AG04450 (cell line): ENCODE data around the gene IRX2. TPM values are rescaled to one million over a fixed set of nuclear protein-coding genes. Genes with fewer than 3 reads are reported as not detected.

Experiments
- CTCF ChIA-PET: fragments of 300-600, 350-600 bp; formaldehyde crosslinking; extraction: SDS; loops from one replicate; lab custom pipeline; 2022; ENCODE audit warnings: antibody characterized with exemption, inconsistent platforms; lab: Charles Lee
- POLR2A ChIA-PET: fragments of 350-600 bp; formaldehyde crosslinking; extraction: SDS; loops from one replicate; lab custom pipeline; 2021; ENCODE audit warnings: antibody characterized with exemption, inconsistent platforms; lab: Yijun Ruan, JAX
- DNase-seq: peaks from one replicate; pipeline ENCODE4 v3.0.0-alpha.2; 2011; ENCODE audit warnings: low read depth, low spot score
- H3K27ac ChIP-seq: one replicate; pipeline ENCODE4 v1.5.1; 2012; ENCODE audit warnings: low read depth, low read length, control low read depth
- H3K27me3 ChIP-seq: one replicate; pipeline ENCODE4 v1.6.0; 2012; ENCODE audit warnings: low read length; ENCODE audit not compliant: control insufficient read depth, insufficient read depth
- H3K4me3 ChIP-seq: 2 replicates; pipeline ENCODE4 v1.5.1; 2011; ENCODE audit warnings: mild to moderate bottlenecking, low read depth, low read length, control low read depth
- H3K9me3 ChIP-seq: 2 replicates; pipeline ENCODE4 v1.5.1; 2012; ENCODE audit warnings: low read length; ENCODE audit not compliant: control insufficient read depth, insufficient read depth
- polyA plus RNA-seq: library from polyadenylated mRNA; depleted of rRNA; stranded (reverse); fragments of >200 nt; gene quantifications from 2 replicates; pipeline ENCODE4 v1.2.3, GENCODE V29; 2011
- TF ChIP-seq, protein P1 (sequence below): IDR thresholded peaks from 2 replicates; pipeline ENCODE4 v1.5.1; 2011; ENCODE audit warnings: low read depth, low read length, control low read depth, inconsistent platforms

Gene IRX2
- polyA plus RNA-seq, 1 experiment: not detected

- DNase-seq: no peak
- Histone ChIP-seq H3K27me3 (no peaks in the 10 kb centered on the region), H3K4me3 (no peak overlapping the region), H3K27ac (no peak overlapping the region), H3K9me3 (peaks cover 15% of the 10 kb centered on the region)
- CTCF ChIA-PET: no interaction called here
- TF ChIP-seq, protein P1, sequence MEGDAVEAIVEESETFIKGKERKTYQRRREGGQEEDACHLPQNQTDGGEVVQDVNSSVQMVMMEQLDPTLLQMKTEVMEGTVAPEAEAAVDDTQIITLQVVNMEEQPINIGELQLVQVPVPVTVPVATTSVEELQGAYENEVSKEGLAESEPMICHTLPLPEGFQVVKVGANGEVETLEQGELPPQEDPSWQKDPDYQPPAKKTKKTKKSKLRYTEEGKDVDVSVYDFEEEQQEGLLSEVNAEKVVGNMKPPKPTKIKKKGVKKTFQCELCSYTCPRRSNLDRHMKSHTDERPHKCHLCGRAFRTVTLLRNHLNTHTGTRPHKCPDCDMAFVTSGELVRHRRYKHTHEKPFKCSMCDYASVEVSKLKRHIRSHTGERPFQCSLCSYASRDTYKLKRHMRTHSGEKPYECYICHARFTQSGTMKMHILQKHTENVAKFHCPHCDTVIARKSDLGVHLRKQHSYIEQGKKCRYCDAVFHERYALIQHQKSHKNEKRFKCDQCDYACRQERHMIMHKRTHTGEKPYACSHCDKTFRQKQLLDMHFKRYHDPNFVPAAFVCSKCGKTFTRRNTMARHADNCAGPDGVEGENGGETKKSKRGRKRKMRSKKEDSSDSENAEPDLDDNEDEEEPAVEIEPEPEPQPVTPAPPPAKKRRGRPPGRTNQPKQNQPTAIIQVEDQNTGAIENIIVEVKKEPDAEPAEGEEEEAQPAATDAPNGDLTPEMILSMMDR: no peak
- POLR2A ChIA-PET: no interaction called here
Observed at GRCh38 chr5:2732004-2732403, 19.5 kb downstream of the IRX2 start.

GRCh38 chr5:2729189-2729588 lies 22.3 kb downstream of the IRX2 start:
- H3K9me3 ChIP-seq: peaks cover 34% of the 10 kb centered on the region
- no peak overlapping the region for H3K4me3 ChIP-seq
- no peak for DNase-seq
- TF ChIP-seq, protein P1: no peak
- no peak overlapping the region for H3K27ac ChIP-seq
- ChIA-PET CTCF (no interaction called here), POLR2A (no interaction called here)
- H3K27me3 ChIP-seq: no peaks in the 10 kb centered on the region

DNA sequence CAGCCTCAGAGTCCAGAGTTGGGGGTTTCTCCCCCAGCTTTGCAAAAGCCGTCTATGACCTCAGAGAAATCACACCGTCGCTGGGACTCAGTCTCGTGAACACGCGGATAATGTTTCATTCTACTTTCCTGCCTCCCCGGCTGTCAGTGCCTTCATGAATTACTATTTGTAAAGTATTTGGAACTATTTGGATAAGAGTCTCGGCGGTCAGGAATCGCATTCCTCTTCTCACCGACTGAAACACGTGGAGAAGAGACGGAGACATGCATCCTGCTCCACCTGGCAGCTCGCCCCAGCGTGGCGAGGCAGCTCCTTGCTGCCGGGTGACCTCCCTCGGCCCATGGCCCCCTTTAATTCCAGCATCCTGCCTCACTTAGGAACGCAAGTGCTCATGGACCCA lies 23.9 kb downstream of the IRX2 start:
- Histone ChIP-seq H3K9me3 (peaks cover 49% of the 10 kb centered on the region), H3K27ac (no peak overlapping the region), H3K27me3 (no peaks in the 10 kb centered on the region), H3K4me3 (no peak overlapping the region)
- TF ChIP-seq, protein P1: no peak
- no peak for DNase-seq
- ChIA-PET POLR2A (no interaction called here), CTCF (no interaction called here)

GRCh38 chr5:2725980-2726765 lies 25.3 kb downstream of the IRX2 start:
- H3K4me3 ChIP-seq: no peak overlapping the region
- no peaks in the 10 kb centered on the region for H3K27me3 ChIP-seq
- peaks cover 55% of the 10 kb centered on the region for H3K9me3 ChIP-seq
- ChIA-PET POLR2A (no interaction called here), CTCF (no interaction called here)
- TF ChIP-seq, protein P1: no peak
- no peak overlapping the region for H3K27ac ChIP-seq
- DNase-seq: no peak

GRCh38 chr5:2724831-2725230 lies 26.6 kb downstream of the IRX2 start:
- DNase-seq: no peak
- Histone ChIP-seq H3K27ac (no peak overlapping the region), H3K9me3 (peaks cover 58% of the 10 kb centered on the region), H3K4me3 (no peak overlapping the region), H3K27me3 (no peaks in the 10 kb centered on the region)
- TF ChIP-seq, protein P1: no peak
- POLR2A ChIA-PET: no interaction called here
- CTCF ChIA-PET: no interaction called here
